Fibroblast of skin of back (primary cell): ENCODE data around the gene LRCOL1.

ENCODE experiments used
- DNase-seq: peaks from one replicate; pipeline ENCODE4 v3.0.0-alpha.2; 2013

The LRCOL1 gene

DNA sequence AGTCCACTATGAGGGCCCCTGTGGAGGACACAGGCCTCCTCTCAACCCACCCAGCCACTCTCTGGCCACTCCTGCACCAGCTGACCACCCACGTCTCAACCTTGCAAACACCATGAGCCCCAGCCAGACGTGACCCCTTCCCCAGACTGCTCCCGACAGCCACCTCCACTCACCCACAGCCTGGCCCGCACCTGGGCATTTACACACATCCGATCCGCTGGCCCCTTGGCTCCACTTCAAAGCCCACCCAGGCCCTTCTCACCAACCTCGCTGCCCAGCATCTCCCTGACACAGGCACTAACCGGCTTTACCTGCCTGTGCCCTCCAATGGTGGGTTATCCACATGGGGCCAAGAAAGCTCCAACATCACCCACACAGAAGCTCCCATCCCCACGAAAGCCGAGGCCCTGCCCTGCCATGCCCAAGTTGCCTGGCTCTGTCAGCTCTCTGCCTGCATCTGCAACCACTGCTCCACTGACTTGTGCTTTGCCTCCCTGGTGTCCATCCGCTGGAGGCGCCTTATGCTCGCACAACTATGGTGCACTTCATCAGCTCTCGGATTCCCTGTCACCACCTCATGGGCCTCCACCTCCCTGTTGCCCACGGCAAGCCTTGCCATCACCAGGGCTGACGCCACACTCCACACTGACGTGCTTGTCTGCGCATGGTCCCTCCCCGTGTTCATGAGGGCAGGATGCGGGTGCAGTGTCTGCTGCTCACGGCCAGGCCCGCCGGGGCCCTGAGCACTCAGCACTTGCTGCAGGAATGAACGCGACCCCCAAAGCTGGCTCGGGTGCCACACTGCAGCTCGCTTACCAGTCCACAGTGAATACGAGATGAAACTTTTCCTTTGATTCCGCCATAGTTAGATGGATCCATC, 24.9 kb upstream of the LRCOL1 start:
- no peak for DNase-seq

DNA sequence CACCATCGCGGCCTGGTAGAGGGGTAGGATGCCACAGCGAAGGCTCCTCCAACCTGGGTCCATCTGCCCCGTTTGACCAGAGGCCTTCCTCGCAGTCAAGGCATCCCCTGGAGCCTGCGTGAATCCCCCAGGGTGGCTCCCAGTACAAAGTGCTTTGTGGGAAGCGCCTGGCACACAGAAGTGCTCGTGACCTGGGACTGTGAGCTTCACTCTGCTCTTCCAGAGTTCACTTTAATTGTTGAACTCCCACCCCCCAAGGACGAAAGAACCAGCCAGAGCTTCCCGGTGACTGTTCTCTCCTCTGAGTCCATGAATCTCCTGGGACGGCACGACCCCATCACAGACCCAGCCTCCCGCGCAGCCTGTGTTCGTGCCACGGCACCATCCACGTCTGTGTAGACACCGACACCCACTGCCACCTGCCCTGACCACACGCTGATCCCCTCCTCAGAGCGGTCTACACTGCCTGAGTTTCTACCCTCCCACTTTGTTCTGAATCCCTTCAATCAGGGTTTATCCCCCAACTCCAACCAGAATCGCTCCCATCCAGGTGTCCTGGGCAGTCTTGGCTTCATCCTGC, 24.1 kb upstream of the LRCOL1 start:
- no peak for DNase-seq

DNA sequence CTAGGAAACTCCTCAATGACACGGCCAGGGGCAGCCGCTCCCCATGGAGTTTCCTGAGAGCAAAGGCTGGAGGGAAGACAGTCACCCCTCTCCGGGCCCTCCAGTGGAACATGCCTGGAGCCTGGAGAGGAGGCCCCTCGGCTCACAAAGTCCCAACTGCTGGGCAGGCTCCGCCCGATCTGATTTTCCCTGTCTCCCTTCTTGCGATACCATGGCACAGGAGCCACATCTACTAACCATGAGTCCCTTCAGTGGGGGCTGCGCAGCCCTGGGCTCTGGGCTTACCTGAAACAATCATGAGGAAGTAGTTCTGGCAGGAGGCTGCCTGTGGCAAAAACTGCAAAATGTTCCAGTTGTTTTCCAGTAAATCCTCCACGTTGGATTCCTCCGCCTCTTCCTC, 23.5 kb upstream of the LRCOL1 start:
- no peak for DNase-seq

DNA sequence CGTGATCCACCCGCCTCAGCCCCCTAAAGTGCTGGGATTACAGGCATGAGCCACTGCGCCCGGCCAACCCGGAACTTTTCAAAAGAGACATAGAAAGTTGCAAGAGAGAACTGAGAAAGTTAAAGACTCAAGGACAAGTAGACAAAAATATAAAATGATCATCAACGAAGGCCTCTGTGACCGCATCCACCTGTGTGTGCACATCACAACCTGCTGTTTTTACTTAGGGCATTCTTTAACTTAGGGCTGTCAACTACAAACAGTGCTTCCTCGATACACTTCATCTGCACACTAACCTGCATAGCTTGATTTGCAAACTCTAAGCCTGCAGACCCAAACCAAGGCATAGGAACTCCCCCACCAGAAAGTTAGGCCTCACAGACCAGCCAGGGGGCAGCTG, 23.0 kb upstream of the LRCOL1 start:
- no peak for DNase-seq

DNA sequence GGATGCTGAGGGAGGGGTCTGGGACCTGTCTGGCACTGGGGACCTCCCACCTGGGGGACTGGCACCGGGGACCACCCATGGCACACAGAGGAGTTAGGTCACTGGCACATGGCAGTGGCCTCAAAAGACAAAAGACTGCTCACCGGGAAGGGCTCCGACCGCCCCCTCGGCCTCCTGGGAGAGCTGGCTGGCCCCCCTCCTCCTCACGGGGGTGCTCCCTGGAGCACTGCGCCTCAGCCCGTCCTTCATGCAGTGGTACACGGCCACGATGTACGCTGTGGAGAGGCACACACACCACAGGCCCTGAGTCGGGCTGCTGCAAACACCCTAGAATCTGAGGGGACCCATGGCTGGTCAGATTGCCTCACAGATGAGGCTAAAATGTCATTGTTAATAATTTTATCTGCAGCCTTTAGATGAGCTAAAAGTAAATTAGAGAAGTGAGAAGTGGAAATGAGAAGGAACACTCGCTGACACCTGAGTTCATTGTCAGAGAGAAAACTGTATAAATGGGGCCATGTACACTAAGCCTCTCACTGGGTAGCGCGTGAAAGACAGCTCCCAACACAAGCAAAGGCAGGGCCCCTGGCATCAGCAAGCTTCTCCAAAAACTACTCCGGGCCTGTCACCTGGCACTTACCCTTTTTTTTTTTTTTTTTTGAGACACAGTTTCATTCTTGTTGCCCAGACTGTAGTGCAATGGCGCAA, 22.3 kb upstream of the LRCOL1 start:
- DNase-seq = no peak

DNA sequence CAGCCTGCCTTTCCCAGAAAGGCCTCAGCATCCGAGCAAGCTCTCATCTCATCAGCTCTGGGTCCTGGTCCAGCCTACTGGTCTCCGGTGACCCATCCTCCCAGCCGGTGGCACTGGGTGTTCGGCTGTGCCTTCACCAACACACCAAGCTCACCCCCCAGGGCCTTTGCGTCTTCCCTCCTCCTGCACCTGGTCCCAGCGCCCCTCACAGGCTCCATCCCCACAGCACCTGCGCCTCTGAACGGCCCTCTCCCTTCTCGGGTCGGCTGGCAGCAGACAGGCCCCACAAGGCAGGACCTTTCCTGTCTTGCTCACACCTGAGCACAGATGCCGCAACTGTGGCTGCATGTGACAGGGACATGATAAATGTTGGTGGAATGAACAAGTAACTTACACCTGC, 21.3 kb upstream of the LRCOL1 start:
- DNase-seq = no peak

DNA sequence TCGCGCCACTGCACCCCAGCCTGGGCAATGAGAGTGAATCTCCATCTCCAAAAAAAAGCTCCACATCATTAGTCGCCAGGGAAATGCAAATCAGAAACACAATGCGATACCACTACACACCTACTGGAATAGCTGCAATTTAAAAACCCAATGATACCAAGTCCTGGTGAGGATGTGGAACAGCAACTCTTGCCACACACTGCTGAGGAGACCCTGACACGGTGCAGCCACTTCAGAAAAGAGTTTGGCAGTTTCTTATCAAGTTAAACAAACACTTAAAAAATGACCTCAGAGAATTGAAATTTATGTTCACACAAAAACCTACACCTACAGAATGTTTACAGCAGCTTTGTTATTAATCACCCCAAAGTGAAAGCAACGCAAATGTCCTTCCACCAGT, 20.3 kb upstream of the LRCOL1 start:
- DNase-seq = no peak

DNA sequence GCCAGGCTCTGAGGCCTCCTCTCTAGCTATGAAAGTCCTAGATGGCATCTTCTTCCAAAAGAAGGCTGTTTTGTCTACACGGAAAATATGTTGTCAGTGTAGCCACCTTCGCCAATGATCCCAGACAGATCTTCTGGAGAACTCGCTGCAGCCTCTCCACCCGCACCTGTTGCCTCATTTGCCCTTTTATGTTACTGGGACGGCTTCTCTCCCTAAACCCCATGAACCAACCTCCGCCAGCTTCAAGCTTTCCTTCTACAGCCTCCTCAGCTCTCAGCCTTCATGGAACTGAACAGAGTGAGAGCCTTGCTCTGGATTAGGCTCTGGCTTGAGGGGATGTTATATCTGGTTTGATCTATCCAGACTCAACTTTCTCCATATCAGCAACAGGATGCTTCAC, 18.9 kb upstream of the LRCOL1 start:
- no peak for DNase-seq

DNA sequence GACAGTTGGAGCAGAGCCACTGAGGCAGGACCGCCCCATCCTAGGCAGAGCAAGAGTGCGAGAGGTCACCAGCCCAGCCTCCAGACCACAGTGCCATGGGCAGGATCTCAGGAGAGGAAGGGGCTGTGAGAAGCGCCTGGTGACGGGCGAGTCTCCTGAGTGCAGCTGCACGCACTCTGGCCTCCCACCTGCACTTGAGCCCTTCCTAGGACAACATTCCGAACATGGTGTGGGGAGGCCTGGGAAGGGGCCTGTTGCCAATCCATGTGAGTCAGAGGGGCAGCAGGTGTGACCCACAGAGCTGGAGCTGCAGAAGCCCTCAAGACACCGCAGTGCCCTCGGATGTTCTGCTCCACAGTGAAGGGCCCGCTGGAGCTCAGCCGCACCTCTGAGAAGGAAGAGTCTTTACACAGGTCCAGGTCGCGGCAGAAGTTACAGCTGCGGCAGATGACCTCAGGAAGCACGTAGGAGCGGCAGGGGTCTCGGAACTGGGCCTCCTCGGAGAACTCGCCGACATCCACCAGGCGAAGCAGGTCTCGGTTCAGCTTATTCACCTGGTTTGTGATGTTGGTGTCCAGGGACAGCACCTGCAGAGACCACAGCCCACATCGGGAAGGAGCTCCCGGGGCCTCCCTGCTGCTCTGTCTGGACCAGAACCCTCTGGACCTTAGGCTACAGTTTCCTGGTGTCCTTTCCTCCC, 15.5 kb upstream of the LRCOL1 start:
- no peak for DNase-seq

DNA sequence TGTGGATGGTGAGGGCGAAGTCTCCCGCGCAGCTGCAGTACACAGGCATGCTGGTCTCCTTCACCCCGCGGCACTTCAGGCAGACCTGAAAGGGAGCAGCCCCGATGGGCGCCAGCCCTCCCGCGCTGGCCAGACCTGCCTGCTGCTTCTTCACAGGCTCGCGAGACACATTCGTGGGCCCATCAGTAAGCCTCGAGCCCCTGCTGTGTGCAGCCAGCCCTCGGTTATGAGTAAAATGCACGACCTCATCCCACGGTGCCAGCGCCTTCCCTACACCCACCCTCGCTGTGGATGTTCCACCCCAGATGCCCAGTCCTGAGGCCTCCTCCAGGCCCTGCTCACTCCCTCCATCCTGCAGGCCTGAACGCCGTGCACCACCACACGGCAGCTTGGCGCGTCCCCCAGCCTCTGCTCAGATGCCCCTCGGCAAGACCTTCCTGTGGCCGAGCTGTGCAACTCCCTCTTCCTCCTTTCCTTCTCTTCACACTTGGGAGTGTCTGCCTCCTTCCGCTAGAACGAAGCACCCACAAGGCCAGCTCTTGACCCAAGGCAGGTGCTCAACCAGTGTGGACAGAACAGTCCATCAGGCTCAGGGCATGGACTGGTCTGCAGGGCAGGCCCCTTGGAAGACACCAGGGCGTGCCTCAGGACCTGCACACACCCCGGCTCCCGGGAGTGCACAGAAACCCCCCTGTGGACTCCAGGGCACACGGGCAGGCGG, 14.7 kb upstream of the LRCOL1 start:
- DNase-seq = no peak

DNA sequence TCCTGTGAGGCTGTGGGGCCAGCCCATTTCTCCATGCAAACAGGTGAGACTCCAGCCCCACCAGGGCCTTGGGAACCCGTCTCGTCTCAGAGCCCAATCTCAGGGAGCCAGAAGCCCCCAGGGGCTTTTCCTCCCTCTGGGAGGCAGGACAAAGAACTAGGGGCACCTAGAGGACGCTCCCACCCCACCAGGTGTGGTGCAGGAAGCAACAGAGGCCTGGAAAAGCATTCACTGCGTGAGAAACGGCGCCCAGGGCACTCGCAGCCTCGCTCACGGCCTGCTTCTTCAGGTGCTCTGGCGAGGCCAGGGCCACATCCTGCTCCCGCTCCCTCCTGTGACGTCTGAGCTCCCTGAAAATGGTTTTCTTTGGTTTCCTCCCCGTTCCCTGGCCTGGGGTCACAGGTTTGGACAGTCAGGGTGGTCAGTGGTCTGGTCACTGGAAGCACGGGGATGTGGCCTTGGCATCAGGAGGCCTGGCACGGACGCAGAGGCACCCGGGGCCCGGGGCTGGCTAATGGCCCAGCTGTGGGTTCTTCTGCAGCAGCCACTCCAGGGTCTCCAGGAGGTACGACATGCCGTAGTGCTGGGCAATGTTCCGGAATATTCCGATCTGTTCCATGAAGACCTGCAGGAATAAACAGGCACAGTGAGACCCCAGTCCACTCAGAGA, 13.9 kb upstream of the LRCOL1 start:
- no peak for DNase-seq

DNA sequence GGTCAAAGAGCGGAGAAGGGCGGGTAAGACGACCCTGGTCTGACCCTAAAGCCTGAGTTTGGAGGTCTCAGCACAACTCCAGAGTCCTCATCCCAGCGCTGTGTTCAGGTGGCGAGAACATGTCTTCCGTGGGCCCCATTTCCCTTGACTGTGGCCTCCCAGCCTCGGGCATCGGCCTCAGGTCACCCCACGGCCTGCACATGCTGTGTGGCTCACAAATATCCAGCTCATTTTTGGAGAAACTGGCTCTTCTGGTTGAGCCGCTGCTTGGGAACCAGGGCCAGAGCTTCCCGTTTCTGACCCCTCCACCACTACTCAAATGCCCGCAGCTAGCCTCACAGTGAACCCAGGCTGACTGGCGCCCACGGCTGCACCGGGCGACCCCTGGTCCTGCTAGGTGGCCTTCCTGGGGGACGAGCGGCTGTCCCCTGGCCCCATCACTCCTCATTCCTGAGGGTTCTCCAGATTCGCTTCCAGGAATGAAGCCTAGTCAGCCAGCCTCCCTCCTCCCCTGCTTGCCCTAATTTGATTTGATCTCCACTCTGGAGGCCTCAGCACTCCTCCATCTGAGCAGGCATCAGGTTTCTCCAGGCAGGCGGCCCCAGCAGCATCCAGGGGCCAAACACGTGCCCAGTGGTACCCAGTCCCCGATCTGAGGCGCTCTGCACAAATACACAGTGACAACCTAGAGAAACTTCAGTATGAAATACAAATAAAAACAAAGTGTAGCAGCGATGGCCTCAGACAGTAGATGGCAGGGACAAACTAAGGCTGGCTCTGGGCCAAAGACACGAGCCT, 12.9 kb upstream of the LRCOL1 start:
- DNase-seq = no peak

DNA sequence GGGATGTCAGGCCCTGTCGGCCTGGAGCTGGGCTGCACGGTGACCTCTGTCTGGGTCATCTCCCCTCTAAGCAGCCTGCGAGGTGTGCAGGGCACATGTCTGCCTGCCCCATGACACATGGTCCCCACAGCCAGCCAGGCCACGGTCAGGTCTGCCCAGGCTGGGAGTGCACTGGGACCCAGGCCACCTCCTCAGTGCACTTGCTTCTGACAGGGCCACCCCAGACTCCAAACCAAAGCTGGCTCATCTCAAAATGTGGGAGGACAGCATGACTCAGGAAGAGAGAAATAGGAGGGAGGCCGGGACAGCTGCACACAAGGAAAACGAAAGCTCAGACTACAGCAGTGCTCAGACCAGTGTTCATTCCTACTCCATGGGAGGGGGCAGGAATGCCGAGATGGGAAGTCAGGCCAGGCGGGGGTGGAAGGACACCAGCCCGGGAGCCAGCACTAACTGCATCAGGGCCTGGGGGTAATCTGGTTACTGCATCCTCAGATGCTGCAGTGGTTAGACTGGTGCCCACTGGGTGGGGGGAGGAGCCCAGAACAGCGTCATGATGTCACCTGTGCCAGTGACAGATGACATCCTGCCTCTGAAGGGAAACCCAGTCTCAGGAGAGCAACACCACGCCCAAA, 12.2 kb upstream of the LRCOL1 start:
- peak; percentile 67 for DNase-seq

DNA sequence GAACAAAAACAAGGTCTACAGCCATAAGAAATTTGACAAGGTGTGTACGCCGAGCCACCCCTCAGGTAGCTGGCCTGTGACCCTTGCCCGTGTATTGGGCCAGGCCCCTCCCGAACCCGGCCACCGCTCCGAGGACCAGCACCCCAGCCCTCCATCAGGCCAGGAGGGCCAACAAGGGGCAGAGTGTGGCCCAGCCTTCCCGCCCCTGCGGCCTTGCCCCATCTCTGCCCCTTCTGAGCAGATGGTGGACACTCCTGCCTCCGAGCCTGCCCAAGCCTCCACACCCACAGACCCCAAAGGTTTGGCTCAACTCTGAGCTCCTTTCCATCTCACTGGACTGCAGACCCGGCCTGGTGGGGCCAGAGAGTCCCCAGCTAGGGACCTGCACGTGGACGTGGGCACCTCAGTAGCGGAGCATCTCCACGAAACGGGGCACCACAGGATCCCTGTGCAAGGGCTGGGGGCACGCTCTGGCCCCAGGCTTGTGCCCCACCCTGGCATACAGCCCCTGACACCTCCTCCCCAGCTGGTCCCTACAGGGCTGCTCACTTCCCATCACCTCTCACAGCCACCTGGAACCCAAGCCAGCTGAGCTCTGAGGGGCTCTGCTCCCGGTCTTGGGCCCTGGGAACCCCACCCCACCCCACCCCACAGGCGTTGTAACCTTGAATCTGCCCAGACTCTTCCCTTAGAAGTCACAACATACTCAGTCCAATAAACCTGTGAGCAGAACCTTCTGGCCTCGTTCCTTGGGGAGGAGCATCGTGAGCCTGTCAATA, 11.5 kb upstream of the LRCOL1 start:
- no peak for DNase-seq

DNA sequence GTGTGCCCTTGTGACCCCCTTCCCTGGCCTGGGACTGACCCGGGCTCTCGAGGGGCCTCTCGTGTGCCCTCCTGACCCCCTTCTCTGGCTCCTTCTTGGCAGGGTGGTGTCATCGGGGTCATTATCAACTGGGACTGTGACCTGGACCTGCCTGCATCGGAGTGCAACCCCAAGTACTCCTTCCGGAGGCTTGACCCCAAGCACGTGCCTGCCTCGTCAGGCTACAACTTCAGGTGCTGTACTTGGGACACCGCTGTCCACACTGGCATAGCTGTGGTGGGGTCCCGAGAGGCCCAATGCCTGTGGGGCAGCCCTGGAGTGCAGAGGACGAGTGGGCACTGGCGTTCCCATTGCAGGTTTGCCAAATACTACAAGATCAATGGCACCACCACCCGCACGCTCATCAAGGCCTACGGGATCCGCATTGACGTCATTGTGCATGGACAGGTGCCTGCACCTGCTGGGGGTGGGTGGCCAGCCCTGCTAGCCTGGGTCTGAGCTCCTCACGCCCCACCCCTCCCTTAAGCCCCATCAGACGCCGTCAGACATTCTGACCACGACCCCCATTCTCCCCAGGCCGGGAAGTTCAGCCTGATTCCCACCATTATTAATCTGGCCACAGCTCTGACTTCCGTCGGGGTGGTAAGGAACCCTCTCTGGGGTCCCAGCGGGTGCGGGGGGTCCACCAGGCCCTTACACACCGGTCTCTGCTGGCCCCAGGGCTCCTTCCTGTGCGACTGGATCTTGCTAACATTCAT, 10.7 kb upstream of the LRCOL1 start:
- DNase-seq = no peak

DNA sequence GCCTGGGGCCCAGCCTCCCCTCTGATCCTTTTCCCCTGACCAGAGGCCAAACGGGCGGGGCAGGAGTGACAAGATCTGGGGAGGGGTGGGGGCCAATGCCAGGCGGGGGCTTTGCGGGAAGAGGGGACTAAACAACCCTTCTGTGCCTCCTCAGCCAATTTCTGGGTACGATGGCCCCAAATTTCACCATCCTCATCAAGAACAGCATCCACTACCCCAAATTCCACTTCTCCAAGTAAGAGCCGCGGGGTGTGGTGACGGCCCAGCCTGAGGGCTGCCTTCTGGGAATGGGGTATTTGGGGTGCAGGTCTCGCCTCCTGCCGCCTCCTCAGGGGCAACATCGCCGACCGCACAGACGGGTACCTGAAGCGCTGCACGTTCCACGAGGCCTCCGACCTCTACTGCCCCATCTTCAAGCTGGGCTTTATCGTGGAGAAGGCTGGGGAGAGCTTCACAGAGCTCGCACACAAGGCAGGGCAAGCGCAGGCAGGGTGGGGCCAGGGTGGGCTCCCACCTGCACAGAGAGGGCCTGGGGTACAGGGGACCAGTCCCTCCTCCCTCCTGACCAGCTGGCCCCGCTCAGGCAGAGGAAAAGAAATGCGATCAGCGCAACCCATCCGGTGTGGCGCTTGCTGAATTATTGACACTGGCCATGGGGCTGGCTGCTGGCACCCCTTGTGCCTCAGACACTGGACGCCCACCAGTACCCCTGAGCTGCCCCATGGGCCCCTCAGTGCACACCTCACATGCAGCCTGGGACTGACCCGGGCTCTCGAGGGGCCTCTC, 9.9 kb upstream of the LRCOL1 start:
- no peak for DNase-seq

DNA sequence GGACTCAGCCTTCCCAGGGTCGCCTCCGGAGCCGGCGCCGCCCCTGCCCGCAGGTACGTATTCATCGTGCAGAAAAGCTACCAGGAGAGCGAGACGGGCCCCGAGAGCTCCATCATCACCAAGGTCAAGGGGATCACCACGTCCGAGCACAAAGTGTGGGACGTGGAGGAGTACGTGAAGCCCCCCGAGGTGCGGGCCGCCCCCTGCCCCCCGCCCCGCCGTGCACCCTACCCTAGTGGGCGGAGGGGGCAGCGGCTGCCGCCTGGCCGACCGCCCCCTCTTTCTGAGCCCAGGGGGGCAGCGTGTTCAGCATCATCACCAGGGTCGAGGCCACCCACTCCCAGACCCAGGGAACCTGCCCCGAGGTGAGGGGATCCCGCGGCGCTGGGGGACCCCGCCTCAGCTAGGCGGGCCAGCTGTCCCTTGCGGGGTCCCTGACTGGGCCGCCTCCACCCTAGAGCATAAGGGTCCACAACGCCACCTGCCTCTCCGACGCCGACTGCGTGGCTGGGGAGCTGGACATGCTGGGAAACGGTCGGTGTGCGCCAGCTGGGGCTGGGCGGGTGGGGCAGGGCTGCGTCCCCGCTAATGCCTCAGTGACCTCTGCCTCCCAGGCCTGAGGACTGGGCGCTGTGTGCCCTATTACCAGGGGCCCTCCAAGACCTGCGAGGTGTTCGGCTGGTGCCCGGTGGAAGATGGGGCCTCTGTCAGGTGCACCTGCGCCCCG, 9.2 kb upstream of the LRCOL1 start:
- no peak for DNase-seq

DNA sequence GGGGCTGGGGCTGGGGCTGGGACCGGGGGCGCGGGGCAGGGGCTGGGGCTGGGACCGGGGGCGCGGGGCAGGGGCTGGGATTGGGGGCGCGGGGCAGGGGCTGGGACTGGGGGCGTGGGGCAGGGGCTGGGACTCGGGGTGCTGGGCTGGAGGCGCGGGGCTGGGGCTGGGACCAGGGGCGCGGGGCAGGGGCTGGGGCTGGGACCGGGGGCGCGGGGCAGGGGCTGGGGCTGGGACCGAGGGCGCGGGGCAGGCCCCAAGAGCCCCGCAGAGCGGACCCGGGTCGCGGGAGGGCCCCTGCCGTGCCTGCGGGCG, 8.6 kb upstream of the LRCOL1 start:
- DNase-seq = no peak
